ENCODE data around the gene GNPTAB. TPM values are rescaled to one million over a fixed set of nuclear protein-coding genes. Genes with fewer than 3 reads are reported as not detected.

The GNPTAB gene
- total RNA-seq, 2 experiments from 2014 or later: 20.4 to 24.0 TPM

Other genes starting within 250 kb of the GNPTAB start
- not detected for gene MYBPC1, start 236.0 kb downstream of the GNPTAB start, total RNA-seq
- gene CHPT1, start 133.3 kb downstream of the GNPTAB start, total RNA-seq: 10 to 100 TPM; 12.2 to 15.2 TPM
- gene SYCP3, start 91.5 kb downstream of the GNPTAB start, total RNA-seq: under 1 TPM in 1 of 2 experiments, not detected in 1; 0.16 TPM
- gene DRAM1, start 46.6 kb upstream of the GNPTAB start, total RNA-seq: 1 to 10 TPM; 2.3 to 2.4 TPM
- 10 to 100 TPM; 36.1 to 64.4 TPM for gene WASHC3, start 231.0 kb upstream of the GNPTAB start, total RNA-seq

Measured in activated CD4-positive, alpha-beta T cell treated with anti-CD3 and anti-CD28 coated beads for 36 hours (primary cell).